Loucy (cell line): Measurements from ENCODE around the gene SETX.
"Not testable (repeated sequence)": the region's sequence is repeated elsewhere in the genome, so short reads cannot be mapped to it uniquely, and the experiment has no call there.

Experiments
- H2AFZ ChIP-seq: fragments of 200-600 bp; sonication (generic); 2 replicates; pipeline ENCODE4 v1.6.0; 2016; ENCODE audit warnings: antibody characterized with exemption, mild to moderate bottlenecking, low read length, moderate library complexity
- H3F3A ChIP-seq: fragments of 200-600 bp; 2 replicates; pipeline ENCODE4 v1.6.0; 2016; ENCODE audit warnings: antibody characterized with exemption, low read depth, mild to moderate bottlenecking
- H3K27me3 ChIP-seq: fragments of 200-600 bp; sonication (generic); 2 replicates; pipeline ENCODE4 v1.6.1; 2014; ENCODE audit warnings: low read length, mild to moderate bottlenecking; ENCODE audit not compliant: insufficient read depth, poor library complexity, severe bottlenecking
- H3K36me3 ChIP-seq: fragments of 200-600 bp; sonication (generic); 2 replicates; pipeline ENCODE4 v1.6.1; 2016; ENCODE audit warnings: low read length; ENCODE audit not compliant: insufficient read depth
- H3K4me1 ChIP-seq: fragments of 200-600 bp; sonication (generic); 2 replicates; pipeline ENCODE4 v1.5.1; 2014; ENCODE audit warnings: low read length, mild to moderate bottlenecking; ENCODE audit not compliant: insufficient read depth, poor library complexity, severe bottlenecking
- H3K4me2 ChIP-seq: fragments of 200-600 bp; sonication (generic); 2 replicates; pipeline ENCODE4 v1.6.0; 2014; ENCODE audit warnings: antibody characterized with exemption, low read length, low read depth, mild to moderate bottlenecking; ENCODE audit not compliant: poor library complexity, severe bottlenecking
- H3K4me3 ChIP-seq: fragments of 200-600 bp; sonication (generic); 2 replicates; pipeline ENCODE4 v1.5.1; 2014; ENCODE audit warnings: low read length, mild to moderate bottlenecking, mixed read lengths; ENCODE audit not compliant: poor library complexity, severe bottlenecking
- H3K79me2 ChIP-seq: fragments of 200-600 bp; sonication (generic); 2 replicates; pipeline ENCODE4 v1.6.1; 2014; ENCODE audit warnings: low read length; ENCODE audit not compliant: insufficient read depth
- H3K9ac ChIP-seq: fragments of 200-600 bp; sonication (generic); 2 replicates; pipeline ENCODE4 v1.6.0; 2014; ENCODE audit warnings: mild to moderate bottlenecking, low read depth, low read length, moderate library complexity; ENCODE audit not compliant: poor library complexity, severe bottlenecking
- H3K9me2 ChIP-seq: fragments of 200-600 bp; sonication (generic); replicated peaks from 2 replicates; pipeline ENCODE4 v1.6.1; 2016; ENCODE audit warnings: low read depth, low read length, mixed read lengths
- H3K9me3 ChIP-seq: fragments of 200-600 bp; sonication (generic); 2 replicates; pipeline ENCODE4 v1.6.1; 2014; ENCODE audit warnings: mild to moderate bottlenecking, antibody characterized with exemption, low read length, low read depth; ENCODE audit not compliant: insufficient read depth
- H4K20me1 ChIP-seq: fragments of 200-600 bp; sonication (generic); 2 replicates; pipeline ENCODE4 v1.6.0; 2014; ENCODE audit warnings: antibody characterized with exemption, low read length, mild to moderate bottlenecking; ENCODE audit not compliant: insufficient read depth, poor library complexity, severe bottlenecking
- CTCF ChIP-seq: fragments of 200-600 bp; sonication (generic); conservative IDR thresholded peaks from 2 replicates; pipeline ENCODE4 v1.5.1; 2014; ENCODE audit warnings: mild to moderate bottlenecking, antibody characterized with exemption, low read length
- EZH2phosphoT487 ChIP-seq: fragments of 200-600 bp; IDR thresholded peaks from 2 replicates; pipeline ENCODE4 v1.6.1; 2018; ENCODE audit warnings: antibody characterized with exemption, mild to moderate bottlenecking, moderate library complexity, borderline replicate concordance

Gene SETX

GRCh38 chr9:132283863-132284262 lies 70.9 kb downstream of the SETX start:
- peaks cover 3% of the 10 kb centered on the region; the same call in 1 of the 2 replicates for H3F3A ChIP-seq
- no peaks in the 10 kb centered on the region for H3K79me2 ChIP-seq
- no peaks in the 10 kb centered on the region for H3K27me3 ChIP-seq
- H3K9me3 ChIP-seq = no peaks in the 10 kb centered on the region
- peaks cover 4% of the 10 kb centered on the region for H4K20me1 ChIP-seq
- H3K36me3 ChIP-seq = peaks cover 91% of the 10 kb centered on the region
- H3K9ac ChIP-seq = no peak overlapping the region
- H3K4me3 ChIP-seq = no peak overlapping the region
- TF ChIP-seq CTCF (no peak), EZH2phosphoT487 (no peak)
- H3K4me1 ChIP-seq = peaks cover 9% of the 10 kb centered on the region
- no peak overlapping the region for H3K4me2 ChIP-seq
- H2AFZ ChIP-seq = no peak overlapping the region
- no peaks in the 10 kb centered on the region for H3K9me2 ChIP-seq

- H2AFZ ChIP-seq = no peak overlapping the region
- H3K4me3 ChIP-seq = no peak overlapping the region
- H3K9ac ChIP-seq = no peak overlapping the region
- H3K27me3 ChIP-seq = no peaks in the 10 kb centered on the region
- H3K9me3 ChIP-seq = no peaks in the 10 kb centered on the region
- H3F3A ChIP-seq = no peaks in the 10 kb centered on the region
- no peaks in the 10 kb centered on the region for H4K20me1 ChIP-seq
- H3K4me1 ChIP-seq = peaks cover 2% of the 10 kb centered on the region
- H3K79me2 ChIP-seq = no peaks in the 10 kb centered on the region
- H3K4me2 ChIP-seq = no peak overlapping the region
- TF ChIP-seq CTCF (no peak), EZH2phosphoT487 (no peak)
- H3K36me3 ChIP-seq = peaks cover 91% of the 10 kb centered on the region
- no peaks in the 10 kb centered on the region for H3K9me2 ChIP-seq
Measured at GRCh38 chr9:132283165-132283564, 71.6 kb downstream of the SETX start.

GRCh38 chr9:132274861-132275260 lies 79.9 kb downstream of the SETX start:
- H3K36me3 ChIP-seq = peaks cover 93% of the 10 kb centered on the region
- H4K20me1 ChIP-seq = no peaks in the 10 kb centered on the region

GRCh38 chr9:132269704-132270516 lies 84.9 kb downstream of the SETX start:
- not testable (repeated sequence) for H3K4me1 ChIP-seq, H3K27me3 ChIP-seq, H3K9me2 ChIP-seq, H4K20me1 ChIP-seq, H3K4me3 ChIP-seq, H3K9ac ChIP-seq, H3K9me3 ChIP-seq, H2AFZ ChIP-seq, H3K4me2 ChIP-seq, H3F3A ChIP-seq, H3K79me2 ChIP-seq
- H3K36me3 ChIP-seq = peaks cover 81% of the 10 kb centered on the region

More at GRCh38 chr9:132274861-132275260, 79.9 kb downstream of the SETX start:
- no peaks in the 10 kb centered on the region for H3K9me2 ChIP-seq
- H3K79me2 ChIP-seq = no peaks in the 10 kb centered on the region
- no peak overlapping the region for H2AFZ ChIP-seq
- no peaks in the 10 kb centered on the region for H3K9me3 ChIP-seq
- H3K4me3 ChIP-seq = no peak overlapping the region
- no peak overlapping the region for H3K4me2 ChIP-seq
- H3K27me3 ChIP-seq = no peaks in the 10 kb centered on the region
- H3K9ac ChIP-seq = no peak overlapping the region
- no peak for TF ChIP-seq EZH2phosphoT487
- TF ChIP-seq CTCF = no peak
- H3F3A ChIP-seq = peaks cover 3% of the 10 kb centered on the region; the same call in 1 of the 2 replicates
- H3K4me1 ChIP-seq = no peaks in the 10 kb centered on the region
